Tibial nerve (tissue), 4 donors: Measurements from ENCODE around the gene STYXL2. TPM values are rescaled to one million over a fixed set of nuclear protein-coding genes. Genes with fewer than 3 reads are reported as not detected.

Source experiments
- DNase-seq, 2 donors: peaks; one replicate each; pipeline ENCODE4 v3.0.0-alpha.2; 2019; ENCODE audit warnings: low spot score in 2 of 2
- H3K27ac ChIP-seq, 4 donors: fragments of 200-600 bp; sonication (generic) in 3 of 4; one replicate each; pipeline ENCODE4 v1.5.1; 2017 to 2019; ENCODE audit warnings: mild to moderate bottlenecking in 1 of 4
- H3K27me3 ChIP-seq, 2 donors: fragments of 200-600 bp; sonication (generic) in 1 of 2; one replicate each; pipeline versions ENCODE4 v1.5.1 to v1.6.0; 2017 to 2019
- H3K36me3 ChIP-seq, 3 donors: fragments of 200-600 bp; sonication (generic); one replicate each; pipeline ENCODE4 v1.5.1; 2018 to 2019
- H3K4me1 ChIP-seq, 4 donors: fragments of 200-600 bp; sonication (generic) in 3 of 4; one replicate each; pipeline ENCODE4 v1.5.1; 2017 to 2019
- H3K4me3 ChIP-seq, 4 donors: fragments of 200-600 bp; sonication (generic) in 3 of 4; one replicate each; pipeline ENCODE4 v1.5.1; 2017 to 2019; ENCODE audit warnings: mild to moderate bottlenecking in 1 of 4, moderate library complexity in 1 of 4
- H3K9me3 ChIP-seq, 4 donors: fragments of 200-600 bp; sonication (generic) in 3 of 4; one replicate each; pipeline ENCODE4 v1.5.1; 2017 to 2019
- CTCF ChIP-seq, 5 experiments: fragments of 200-600 bp in 3 of 5; fragments of 450-650 bp in 2 of 5; sonication (generic) in 3 of 5; IDR thresholded peaks; one replicate each; pipeline ENCODE4 v1.5.1; 2016 to 2019; ENCODE audit warnings: antibody characterized with exemption in 5 of 5, mild to moderate bottlenecking in 3 of 5, moderate library complexity in 2 of 5
- EP300 ChIP-seq, 2 donors: sonication (generic); formaldehyde crosslinking; IDR thresholded peaks; one replicate each; pipeline ENCODE4 v1.6.1; 2017; ENCODE audit warnings: antibody characterized with exemption in 2 of 2, mild to moderate bottlenecking in 1 of 2
- POLR2A ChIP-seq, 2 donors: fragments of 450-650 bp; IDR thresholded peaks; one replicate each; pipeline ENCODE4 v1.6.1; 2017; ENCODE audit warnings: antibody characterized with exemption in 2 of 2, mild to moderate bottlenecking in 2 of 2, moderate library complexity in 2 of 2
- WGBS, 2 donors: methylation state at CpG; one replicate each; pipeline ENCODE4 v1.1.5; 2018; 5-methylcytosine and 5-hydroxymethylcytosine counted together
- total RNA-seq, 4 donors: library from RNA; depleted of rRNA; stranded (reverse); fragments of >200 nt; gene quantifications; one replicate each; pipeline ENCODE4 v1.1.0, GENCODE V29; 2016

The STYXL2 gene
- total RNA-seq, 4 donors from 2014 or later: 0.22 TPM; not detected in 3

DNA sequence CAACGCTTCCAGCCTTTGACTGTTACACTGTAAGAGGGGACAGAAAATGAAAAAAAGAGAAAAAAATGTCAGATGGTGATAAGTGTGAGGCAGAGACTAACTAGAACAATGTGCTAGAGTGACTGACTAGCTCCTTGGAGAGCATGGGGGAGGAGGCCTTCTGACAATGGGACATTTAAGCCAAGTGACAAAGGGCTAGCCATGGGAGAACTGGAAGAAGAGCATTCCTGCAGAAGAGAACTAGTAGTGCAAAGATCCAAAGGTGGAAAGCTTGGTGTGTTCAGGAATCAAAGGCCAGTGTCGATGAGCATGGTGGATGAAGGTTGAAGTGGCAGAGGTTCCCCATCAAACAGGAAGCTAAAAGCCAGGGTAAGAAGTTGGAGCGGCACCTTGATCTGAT is 25.8 kb downstream of the STYXL2 start:
- TF ChIP-seq POLR2A (IDR thresholded peaks at IDR 0.05) (no peak), CTCF (IDR thresholded peaks at IDR 0.05) (no peak), EP300 (IDR thresholded peaks at IDR 0.05) (no peak)

DNA sequence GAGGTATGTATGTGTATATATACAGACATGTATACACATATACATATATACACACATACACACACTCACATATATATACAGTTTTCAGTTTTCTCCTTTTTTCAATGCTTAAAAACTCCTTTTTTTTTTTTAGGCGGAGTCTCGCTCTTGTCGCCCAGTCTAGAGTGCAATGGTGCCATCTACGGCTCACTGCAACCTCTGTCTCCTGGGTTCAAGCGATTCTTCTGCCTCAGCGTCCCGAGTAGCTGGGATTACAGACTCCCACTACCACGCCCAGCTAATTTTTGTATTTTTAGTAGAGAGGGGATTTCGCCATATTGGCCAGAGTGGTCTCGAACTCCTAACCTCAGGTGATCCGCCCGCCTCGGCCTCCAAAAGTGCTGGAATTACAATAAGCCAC is 27.0 kb downstream of the STYXL2 start:
- peaks cover 0 to 10% (median 3%) of the 10 kb centered on the region in 4 donors for H3K4me1 ChIP-seq
- 54 to 59% methylated on average over 13 of the region's 13 CpGs for WGBS, 2 donors
- peak overlapping the region in 3 of 4 donors; percentile 21 to 37 (median 34) for H3K4me3 ChIP-seq
- TF ChIP-seq EP300 (IDR thresholded peaks at IDR 0.05) (no peak), POLR2A (IDR thresholded peaks at IDR 0.05) (no peak), CTCF (IDR thresholded peaks at IDR 0.05) (no peak)
- H3K9me3 ChIP-seq: no peaks in the 10 kb centered on the region
- no peaks in the 10 kb centered on the region for H3K36me3 ChIP-seq
- no peak for DNase-seq
- H3K27ac ChIP-seq: peak overlapping the region in 1 of 4 donors; percentile 53
- peaks cover 0 to 17% of the 10 kb centered on the region in 2 donors for H3K27me3 ChIP-seq

More for the DNA sequence above, 25.8 kb downstream of the STYXL2 start:
- 83 to 91% methylated on average over 3 of the region's 3 CpGs for WGBS, 2 donors
- H3K36me3 ChIP-seq: no peaks in the 10 kb centered on the region
- H3K4me1 ChIP-seq: peaks cover 0 to 10% (median 3%) of the 10 kb centered on the region in 4 donors
- no peak overlapping the region for H3K4me3 ChIP-seq
- H3K9me3 ChIP-seq: no peaks in the 10 kb centered on the region
- H3K27me3 ChIP-seq: peaks cover 0 to 17% of the 10 kb centered on the region in 2 donors
- no peak overlapping the region for H3K27ac ChIP-seq
- DNase-seq: no peak

- H3K9me3 ChIP-seq: no peaks in the 10 kb centered on the region
- peaks cover 0 to 17% of the 10 kb centered on the region in 2 donors for H3K27me3 ChIP-seq
- peak overlapping the region in 1 of 4 donors; percentile 53 for H3K27ac ChIP-seq
- WGBS, 2 donors: 10 to 11% methylated on average over 36 to 39 of the region's 47 CpGs
- no peak for DNase-seq
- peaks cover 0 to 10% (median 3%) of the 10 kb centered on the region in 4 donors for H3K4me1 ChIP-seq
- H3K36me3 ChIP-seq: no peaks in the 10 kb centered on the region
- peak overlapping the region in 3 of 4 donors; percentile 21 to 37 (median 34) for H3K4me3 ChIP-seq
- no peak for TF ChIP-seq EP300 (IDR thresholded peaks at IDR 0.05)
- no peak for TF ChIP-seq POLR2A (IDR thresholded peaks at IDR 0.05)
- TF ChIP-seq CTCF (IDR thresholded peaks at IDR 0.05): no peak
Measured at GRCh38 chr1:167121375-167122120, 27.7 kb downstream of the STYXL2 start.

- WGBS, 2 donors: 85 to 86% methylated on average over 5 of the region's 5 CpGs
- no peak overlapping the region for H3K4me3 ChIP-seq
- no peak for DNase-seq
- no peaks in the 10 kb centered on the region for H3K36me3 ChIP-seq
- H3K9me3 ChIP-seq: peaks cover 0 to 3% (median 0%) of the 10 kb centered on the region in 4 donors
- H3K4me1 ChIP-seq: peaks cover 0 to 10% (median 3%) of the 10 kb centered on the region in 4 donors
- H3K27ac ChIP-seq: no peak overlapping the region
- TF ChIP-seq CTCF (IDR thresholded peaks at IDR 0.05) (no peak), EP300 (IDR thresholded peaks at IDR 0.05) (no peak), POLR2A (IDR thresholded peaks at IDR 0.05) (no peak)
- H3K27me3 ChIP-seq: peaks cover 0 to 17% of the 10 kb centered on the region in 2 donors
Measured at GRCh38 chr1:167122121-167122480, 28.2 kb downstream of the STYXL2 start.

GRCh38 chr1:167122568-167122967 is 28.7 kb downstream of the STYXL2 start:
- Histone ChIP-seq H3K27me3 (peaks cover 0 to 17% of the 10 kb centered on the region in 2 donors), H3K4me3 (no peak overlapping the region), H3K27ac (no peak overlapping the region), H3K4me1 (peaks cover 0 to 10% (median 3%) of the 10 kb centered on the region in 4 donors), H3K36me3 (no peaks in the 10 kb centered on the region), H3K9me3 (peaks cover 0 to 3% (median 0%) of the 10 kb centered on the region in 4 donors)
- no peak for TF ChIP-seq POLR2A (IDR thresholded peaks at IDR 0.05)
- TF ChIP-seq EP300 (IDR thresholded peaks at IDR 0.05): no peak
- TF ChIP-seq CTCF (IDR thresholded peaks at IDR 0.05): no peak
- WGBS, 2 donors: 95 to 97% methylated on average over 4 of the region's 4 CpGs
- DNase-seq: no peak
